Lower leg skin (tissue), 4 donors: ENCODE results near the gene POU6F2. TPM values are rescaled to one million over a fixed set of nuclear protein-coding genes. Genes with fewer than 3 reads are reported as not detected.

ENCODE experiments used
- DNase-seq, 2 donors: peaks; one replicate each; pipeline ENCODE4 v3.0.0-alpha.2; 2019; ENCODE audit warnings: low spot score in 2 of 2
- H3K4me3 ChIP-seq: fragments of 200-600 bp; sonication (generic); 2 replicates; pipeline ENCODE4 v1.5.1; 2017; ENCODE audit warnings: mild to moderate bottlenecking, low read depth; ENCODE audit not compliant: poor library complexity, severe bottlenecking
- POLR2A ChIP-seq, 2 donors: fragments of 450-650 bp; IDR thresholded peaks; one replicate each; pipeline ENCODE4 v1.6.1; 2016 to 2017; ENCODE audit warnings: antibody characterized with exemption in 2 of 2, mild to moderate bottlenecking in 1 of 2, moderate library complexity in 1 of 2
- WGBS, 2 donors: methylation state at CpG; one replicate each; pipeline ENCODE4 v1.1.5; 2018; 5-methylcytosine and 5-hydroxymethylcytosine counted together
- intact Hi-C: fragments of 100-400 bp; cut with DNase I; formaldehyde crosslinking; loops from one replicate; pipeline ENCODE4 v1.15.0; 2023; ENCODE audit warnings: low total_unique reads
- total RNA-seq, 4 donors: library from RNA; depleted of rRNA; stranded (reverse); fragments of >200 nt; gene quantifications; one replicate each; pipeline ENCODE4 v1.1.0, GENCODE V29; 2016
- TF ChIP-seq, protein P1 (sequence below), 3 donors: fragments of 450-650 bp; IDR thresholded peaks; one replicate each; pipeline ENCODE4 v1.5.1; 2016; ENCODE audit warnings: antibody characterized with exemption in 3 of 3, mild to moderate bottlenecking in 3 of 3, moderate library complexity in 2 of 3

POU6F2 gene
- total RNA-seq, 4 donors from 2014 or later: 0.36 TPM; not detected in 3

DNA sequence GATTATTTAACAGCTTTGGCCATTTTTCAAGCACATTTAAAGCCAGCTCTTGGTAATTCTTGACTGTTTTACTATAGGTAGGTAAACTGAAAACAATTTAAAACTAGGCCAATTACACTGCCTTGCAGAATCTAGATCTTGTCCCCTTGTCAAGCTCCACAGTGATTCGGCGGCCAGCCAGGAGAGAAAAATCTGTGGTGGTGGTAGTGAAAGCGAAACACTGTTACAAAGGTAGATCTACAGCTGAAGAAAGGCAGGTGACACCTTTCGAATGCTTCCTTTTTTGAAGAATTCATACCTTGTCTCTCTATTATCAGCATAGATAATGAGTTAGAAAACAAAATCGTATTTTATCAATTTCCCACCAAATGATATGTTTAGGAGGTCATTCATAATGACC lies 218.3 kb downstream of the POU6F2 start:
- WGBS, 2 donors: 84 to 85% methylated on average over 5 of the region's 5 CpGs
- TF ChIP-seq POLR2A (IDR thresholded peaks at IDR 0.05): no peak
- TF ChIP-seq, protein P1, sequence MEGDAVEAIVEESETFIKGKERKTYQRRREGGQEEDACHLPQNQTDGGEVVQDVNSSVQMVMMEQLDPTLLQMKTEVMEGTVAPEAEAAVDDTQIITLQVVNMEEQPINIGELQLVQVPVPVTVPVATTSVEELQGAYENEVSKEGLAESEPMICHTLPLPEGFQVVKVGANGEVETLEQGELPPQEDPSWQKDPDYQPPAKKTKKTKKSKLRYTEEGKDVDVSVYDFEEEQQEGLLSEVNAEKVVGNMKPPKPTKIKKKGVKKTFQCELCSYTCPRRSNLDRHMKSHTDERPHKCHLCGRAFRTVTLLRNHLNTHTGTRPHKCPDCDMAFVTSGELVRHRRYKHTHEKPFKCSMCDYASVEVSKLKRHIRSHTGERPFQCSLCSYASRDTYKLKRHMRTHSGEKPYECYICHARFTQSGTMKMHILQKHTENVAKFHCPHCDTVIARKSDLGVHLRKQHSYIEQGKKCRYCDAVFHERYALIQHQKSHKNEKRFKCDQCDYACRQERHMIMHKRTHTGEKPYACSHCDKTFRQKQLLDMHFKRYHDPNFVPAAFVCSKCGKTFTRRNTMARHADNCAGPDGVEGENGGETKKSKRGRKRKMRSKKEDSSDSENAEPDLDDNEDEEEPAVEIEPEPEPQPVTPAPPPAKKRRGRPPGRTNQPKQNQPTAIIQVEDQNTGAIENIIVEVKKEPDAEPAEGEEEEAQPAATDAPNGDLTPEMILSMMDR (IDR thresholded peaks at IDR 0.05): no peak
- H3K4me3 ChIP-seq: no peak overlapping the region
- intact Hi-C loops: no loop called here
- no peak for DNase-seq

DNA sequence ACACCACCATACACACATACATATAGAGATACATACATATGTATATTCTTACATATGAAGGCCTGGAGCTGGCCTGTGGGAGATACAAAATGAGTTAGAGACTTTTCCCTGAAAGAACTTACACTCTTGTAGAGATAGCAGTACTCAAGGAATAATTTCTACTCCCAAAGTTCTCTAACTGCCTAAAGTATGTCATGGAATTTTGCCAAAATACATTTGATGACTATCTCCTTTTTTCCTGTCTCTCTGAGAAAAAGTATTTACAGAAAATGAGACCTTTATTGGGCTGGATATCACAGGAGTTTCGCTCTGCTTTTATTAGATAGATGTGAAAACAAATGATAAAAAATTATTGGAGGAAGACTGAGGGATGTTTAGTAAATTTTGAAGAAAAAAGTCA lies 220.1 kb downstream of the POU6F2 start:
- intact Hi-C loops: no loop called here
- WGBS, 2 donors: 49 to 68% methylated on average over 1 of the region's 1 CpG
- no peak for DNase-seq
- TF ChIP-seq POLR2A (IDR thresholded peaks at IDR 0.05): no peak
- TF ChIP-seq, protein P1 (IDR thresholded peaks at IDR 0.05): no peak
- H3K4me3 ChIP-seq: no peak overlapping the region

- DNase-seq: no peak
- intact Hi-C loops: no loop called here
- no peak overlapping the region for H3K4me3 ChIP-seq
- no peak for TF ChIP-seq POLR2A (IDR thresholded peaks at IDR 0.05)
- TF ChIP-seq, protein P1 (IDR thresholded peaks at IDR 0.05): no peak
- 69 to 76% methylated on average over 2 of the region's 2 CpGs for WGBS, 2 donors
Observed at GRCh38 chr7:39198556-39198955, 220.8 kb downstream of the POU6F2 start.

DNA sequence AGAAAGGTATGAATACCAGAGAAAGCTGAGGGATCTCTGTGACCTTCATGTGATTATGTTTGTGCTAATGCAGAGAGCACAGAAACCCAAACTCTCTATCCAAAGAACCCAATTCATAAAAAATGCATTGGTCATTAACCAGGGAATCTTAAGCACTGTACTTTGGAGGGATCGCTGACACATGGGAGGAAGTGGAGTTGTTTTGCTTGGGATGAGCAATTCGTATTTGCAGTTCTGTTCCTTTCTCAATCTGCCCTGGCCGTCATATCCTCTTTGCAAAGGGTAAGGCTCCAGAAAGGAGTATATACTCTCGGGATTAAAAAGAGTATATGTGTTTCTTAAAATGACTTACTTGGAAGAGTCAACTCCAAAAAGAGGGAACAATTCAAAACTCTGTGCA lies 221.3 kb downstream of the POU6F2 start:
- H3K4me3 ChIP-seq: no peak overlapping the region
- intact Hi-C loops: no loop called here
- WGBS, 2 donors: 71 to 83% methylated on average over 4 of the region's 4 CpGs
- no peak for DNase-seq
- no peak for TF ChIP-seq POLR2A (IDR thresholded peaks at IDR 0.05)
- TF ChIP-seq, protein P1 (IDR thresholded peaks at IDR 0.05): no peak

DNA sequence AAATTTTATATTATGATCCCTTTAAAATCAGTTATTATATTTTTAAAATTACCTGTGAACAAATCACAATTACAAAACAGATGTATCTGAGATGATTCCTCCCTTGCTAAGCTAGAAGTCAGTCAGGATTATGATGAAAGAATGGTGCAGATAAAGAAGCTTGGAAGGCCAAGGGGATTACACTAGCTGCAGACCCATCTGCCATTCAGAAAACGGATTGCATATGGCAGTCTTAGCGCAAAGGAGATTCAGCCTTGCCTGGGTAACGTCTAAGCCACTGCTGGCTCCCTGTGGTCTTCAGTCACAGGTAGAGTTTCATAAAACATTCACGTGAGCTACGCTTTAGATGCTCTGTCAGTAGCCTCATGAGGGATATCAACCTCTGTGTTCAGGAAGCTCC lies 222.2 kb downstream of the POU6F2 start:
- no peak overlapping the region for H3K4me3 ChIP-seq
- WGBS, 2 donors: 73 to 86% methylated on average over 5 of the region's 5 CpGs
- TF ChIP-seq, protein P1 (IDR thresholded peaks at IDR 0.05): no peak
- no peak for TF ChIP-seq POLR2A (IDR thresholded peaks at IDR 0.05)
- DNase-seq: no peak
- intact Hi-C loops: no loop called here

DNA sequence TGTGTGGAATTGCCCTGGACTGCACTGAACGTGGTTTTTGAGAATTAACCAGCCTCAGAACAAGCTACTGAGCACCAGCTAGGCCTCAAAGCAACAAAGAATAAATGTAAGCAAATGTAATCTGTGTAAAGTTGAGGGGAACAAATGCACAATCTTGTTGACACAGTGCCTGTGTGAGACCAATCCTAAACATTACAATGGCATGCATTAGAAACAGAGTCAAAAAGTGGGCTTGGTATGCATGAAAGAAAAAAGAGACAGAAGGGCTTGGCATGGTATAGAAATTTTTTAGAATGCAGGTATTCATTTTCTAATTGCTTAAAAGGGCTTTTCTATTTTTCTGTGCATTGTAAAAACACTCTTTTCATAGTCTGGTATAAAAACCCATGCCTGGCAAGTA lies 224.3 kb downstream of the POU6F2 start:
- intact Hi-C loops: no loop called here
- 32 to 52% methylated on average over 1 of the region's 1 CpG for WGBS, 2 donors
- no peak overlapping the region for H3K4me3 ChIP-seq
- DNase-seq: no peak
- no peak for TF ChIP-seq POLR2A (IDR thresholded peaks at IDR 0.05)
